RKO (cell line): ENCODE results near the gene MAP3K10.
"Not testable (repeated sequence)": the region's sequence is repeated elsewhere in the genome, so short reads cannot be mapped to it uniquely, and the experiment has no call there.

ENCODE experiments used
- DNase-seq: peaks from one replicate; pipeline ENCODE4 v3.0.0-alpha.2; 2016; ENCODE audit warnings: low spot score

MAP3K10 gene

GRCh38 chr19:40190891-40191835 is at the start of gene MAP3K10:
Gene MAP3K10 (plus strand): TSS chr19:40191426. CDS start chr19:40192032, 606 bp downstream.
- peak; percentile 88 for DNase-seq

- DNase-seq, result no peak
These were observed 49.7 kb upstream of the MAP3K10 start for GRCh38 chr19:40141551-40141950.

- DNase-seq, result no peak
These were observed 47.6 kb upstream of the MAP3K10 start for GRCh38 chr19:40143612-40144011.

- DNase-seq, result no peak
These were observed 47.1 kb upstream of the MAP3K10 start for GRCh38 chr19:40144151-40144550.

GRCh38 chr19:40144947-40145748 is 46.1 kb upstream of the MAP3K10 start:
- DNase-seq, result peak; percentile 19

GRCh38 chr19:40145749-40146029 is 45.5 kb upstream of the MAP3K10 start:
- DNase-seq, result not testable (repeated sequence)

GRCh38 chr19:40147338-40147692 is 43.9 kb upstream of the MAP3K10 start:
- DNase-seq, result no peak

GRCh38 chr19:40147693-40148347 is 43.4 kb upstream of the MAP3K10 start:
- peak; percentile 55 for DNase-seq

- DNase-seq, result no peak
These were observed 41.7 kb upstream of the MAP3K10 start for GRCh38 chr19:40149501-40149900.

- no peak for DNase-seq
These were observed 41.1 kb upstream of the MAP3K10 start for GRCh38 chr19:40150170-40150569.

GRCh38 chr19:40154121-40154680 is 37.0 kb upstream of the MAP3K10 start:
- no peak for DNase-seq

- peak; percentile 78 for DNase-seq
These were observed 35.4 kb upstream of the MAP3K10 start for GRCh38 chr19:40155749-40156265.

- DNase-seq, result no peak
These were observed 34.2 kb upstream of the MAP3K10 start for GRCh38 chr19:40157059-40157458.

GRCh38 chr19:40159744-40160143 is 31.5 kb upstream of the MAP3K10 start:
- DNase-seq, result no peak

- DNase-seq, result no peak
These were observed 29.1 kb upstream of the MAP3K10 start for GRCh38 chr19:40162104-40162503.

- DNase-seq, result no peak
These were observed 27.6 kb upstream of the MAP3K10 start for GRCh38 chr19:40163541-40164129.

GRCh38 chr19:40165362-40165937 is 25.8 kb upstream of the MAP3K10 start:
- no peak for DNase-seq

- not testable (repeated sequence) for DNase-seq
These were observed 21.5 kb upstream of the MAP3K10 start for GRCh38 chr19:40169482-40170302.

GRCh38 chr19:40170303-40170989 is 20.8 kb upstream of the MAP3K10 start:
- not testable (repeated sequence) for DNase-seq

GRCh38 chr19:40171293-40171692 is 19.9 kb upstream of the MAP3K10 start:
- not testable (repeated sequence) for DNase-seq
